ENCODE measurements around the gene PELI2.

The PELI2 gene

DNA sequence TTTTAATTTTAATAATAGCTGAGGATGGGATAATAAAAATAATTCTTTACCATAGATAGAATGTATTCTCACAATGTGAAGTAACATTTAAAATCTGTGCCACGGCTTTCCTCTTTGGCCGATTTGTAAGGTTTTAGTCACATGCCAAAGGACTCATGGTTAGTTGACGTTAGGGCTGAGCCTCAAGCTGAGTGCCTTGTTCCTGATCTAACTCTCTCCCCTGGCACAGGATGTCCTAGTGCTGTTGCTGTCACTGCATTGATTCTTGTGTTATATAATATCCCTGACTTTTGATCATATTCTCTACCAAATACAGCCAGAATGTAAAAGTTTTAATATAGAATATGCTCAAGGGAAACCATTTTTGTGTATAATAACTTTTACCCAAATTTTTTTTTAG is 144.3 kb downstream of the PELI2 start:
- DNase-seq: no peak

DNA sequence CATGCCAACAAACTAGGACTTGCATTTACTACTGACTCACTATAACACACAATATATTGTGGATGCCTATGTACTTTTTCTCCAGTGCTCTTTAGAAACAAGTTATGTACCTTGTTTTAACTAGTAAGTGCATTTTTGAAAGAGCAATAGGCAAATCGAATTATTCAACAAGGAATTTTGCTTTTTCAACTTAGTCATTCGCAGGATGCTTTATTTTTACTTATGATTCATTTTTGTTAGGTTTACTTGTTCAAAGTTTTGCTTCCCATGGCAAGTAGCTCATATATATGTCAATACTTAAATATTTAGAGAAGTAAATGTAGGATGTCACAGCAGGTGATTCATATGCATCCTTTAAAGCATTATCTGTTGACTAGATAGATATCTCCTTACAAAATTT is 149.8 kb downstream of the PELI2 start:
- DNase-seq: no peak

DNA sequence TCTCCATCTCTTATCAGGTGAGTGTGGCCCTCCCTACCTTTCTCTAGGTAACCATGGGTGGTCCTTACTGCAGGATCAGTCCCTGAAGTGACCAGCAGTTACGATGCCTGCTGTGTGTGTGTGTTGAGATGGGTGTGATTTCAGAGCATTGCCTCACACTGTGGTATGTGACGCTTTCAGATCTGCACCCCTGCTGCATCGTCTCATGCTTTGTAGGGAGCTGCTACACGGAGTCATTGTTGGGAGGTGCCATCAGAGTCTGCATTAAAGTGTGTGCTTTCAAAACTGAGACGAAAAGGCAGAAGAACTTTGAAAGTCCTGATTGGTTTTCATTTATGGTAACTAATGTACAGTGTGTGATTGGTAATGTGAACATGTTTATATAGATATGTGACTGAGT is 150.5 kb downstream of the PELI2 start:
- no peak for DNase-seq

DNA sequence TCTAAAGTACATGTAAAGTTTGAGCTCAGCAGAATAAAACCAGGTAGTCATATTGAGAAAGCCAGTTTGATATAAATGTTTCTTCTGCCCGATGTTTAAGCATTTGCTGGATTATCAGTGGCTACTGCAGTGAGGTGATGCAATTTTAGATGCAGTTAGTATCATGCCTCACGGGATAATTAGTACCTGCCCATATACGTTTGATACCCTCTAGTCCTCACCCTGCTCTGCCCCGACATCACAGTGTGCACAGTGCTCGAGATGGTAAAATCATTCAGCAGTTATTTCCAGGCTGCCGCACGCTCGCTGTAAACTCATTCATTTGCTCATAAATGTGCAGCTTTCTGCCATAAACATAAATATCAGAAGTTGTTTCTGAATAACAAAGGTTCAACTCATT is 152.7 kb downstream of the PELI2 start:
- no peak for DNase-seq

DNA sequence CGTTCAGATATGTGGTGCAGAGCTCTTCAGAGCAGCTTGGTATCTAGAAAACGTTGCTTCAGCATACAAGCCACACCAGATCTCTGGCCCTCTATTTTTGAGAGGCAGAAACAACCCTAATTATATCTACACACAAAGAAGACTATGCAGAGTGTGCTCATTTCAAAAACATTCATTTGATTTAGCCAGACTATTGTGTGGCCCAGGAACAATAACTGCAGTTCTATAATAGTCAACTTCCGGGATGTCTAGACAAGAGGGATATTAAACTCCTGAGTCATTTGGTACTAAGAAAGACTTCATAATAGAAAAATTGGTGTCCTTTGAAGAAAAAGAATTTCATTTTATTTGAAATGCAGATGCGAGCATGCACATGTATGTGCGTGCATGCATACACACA is 153.8 kb downstream of the PELI2 start:
- peak; percentile 37 for DNase-seq

DNA sequence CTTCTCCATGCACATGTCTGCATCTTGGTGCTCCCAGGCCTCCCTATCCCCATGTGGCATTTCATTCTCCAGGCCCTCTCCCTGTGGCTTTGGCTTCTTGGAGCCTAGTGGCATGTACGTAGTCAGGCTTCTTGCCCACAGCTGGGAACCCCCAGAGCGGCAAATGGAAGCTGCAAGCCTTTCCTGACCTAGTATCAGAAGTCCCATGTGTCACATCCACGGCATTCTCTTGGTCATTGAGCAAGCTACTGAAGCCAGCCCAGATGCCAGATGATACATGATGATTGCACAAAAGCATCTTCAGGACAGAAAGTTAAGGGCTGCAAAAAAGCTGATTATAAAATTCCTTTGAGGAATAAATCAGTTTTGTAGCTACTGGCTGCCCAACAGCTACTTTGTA is 154.9 kb downstream of the PELI2 start:
- DNase-seq: no peak

DNA sequence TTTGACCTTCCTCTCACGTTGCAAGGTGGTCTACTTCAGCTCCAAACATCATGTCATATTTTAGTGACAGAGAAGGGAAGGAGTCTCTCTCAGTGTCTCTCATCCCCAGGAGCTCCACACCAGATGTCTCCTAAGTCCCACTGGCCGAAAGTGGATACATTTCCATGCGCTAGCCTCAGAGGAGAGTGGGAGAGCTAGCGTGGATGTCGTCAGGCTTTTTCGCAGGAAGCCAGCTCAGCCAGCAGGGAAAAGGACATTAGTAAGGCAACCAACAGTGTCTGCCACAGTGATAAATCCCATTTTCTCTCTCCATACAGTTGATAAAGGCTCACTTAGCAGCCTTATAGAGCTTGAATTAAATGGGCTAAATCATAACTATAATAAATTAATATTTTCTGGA is 155.7 kb downstream of the PELI2 start:
- no peak for DNase-seq

DNA sequence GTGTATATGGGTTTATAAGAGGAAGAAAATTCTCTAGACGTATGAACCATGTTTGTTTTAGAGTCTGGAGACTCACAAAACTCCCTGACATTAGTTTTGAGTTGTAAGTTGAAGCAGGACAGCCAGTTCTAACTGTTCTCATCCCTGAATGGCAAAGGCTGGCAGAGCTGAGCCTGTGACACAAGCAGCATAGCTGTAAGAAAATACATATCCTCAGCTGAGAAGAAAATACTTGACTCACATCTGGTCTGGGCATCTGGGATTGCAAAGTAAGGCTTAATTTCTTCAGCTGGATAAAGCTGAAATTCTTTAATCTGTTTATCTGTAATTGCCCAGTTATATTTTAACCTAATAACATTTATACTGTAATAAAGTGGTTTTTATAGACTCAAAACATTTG is 156.3 kb downstream of the PELI2 start:
- DNase-seq: no peak

DNA sequence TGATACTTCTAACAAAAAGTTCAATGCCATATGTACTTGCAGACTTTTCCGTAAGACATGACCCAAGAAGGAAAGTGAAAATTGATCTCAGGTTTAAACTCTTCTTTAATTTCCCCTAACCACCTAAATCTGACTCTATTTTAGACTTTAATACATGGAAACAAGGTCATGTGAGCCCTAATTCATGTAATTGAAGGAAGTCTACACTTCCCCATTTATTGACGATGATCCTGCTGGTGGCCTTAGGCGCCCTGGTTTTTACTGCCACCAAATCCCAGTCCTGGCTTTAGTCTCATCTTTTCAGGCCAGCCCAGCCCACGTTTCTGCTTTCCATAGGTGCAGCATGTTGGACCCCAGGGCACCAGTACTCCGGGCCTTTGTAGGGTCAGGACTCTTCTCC is 157.9 kb downstream of the PELI2 start:
- no peak for DNase-seq

DNA sequence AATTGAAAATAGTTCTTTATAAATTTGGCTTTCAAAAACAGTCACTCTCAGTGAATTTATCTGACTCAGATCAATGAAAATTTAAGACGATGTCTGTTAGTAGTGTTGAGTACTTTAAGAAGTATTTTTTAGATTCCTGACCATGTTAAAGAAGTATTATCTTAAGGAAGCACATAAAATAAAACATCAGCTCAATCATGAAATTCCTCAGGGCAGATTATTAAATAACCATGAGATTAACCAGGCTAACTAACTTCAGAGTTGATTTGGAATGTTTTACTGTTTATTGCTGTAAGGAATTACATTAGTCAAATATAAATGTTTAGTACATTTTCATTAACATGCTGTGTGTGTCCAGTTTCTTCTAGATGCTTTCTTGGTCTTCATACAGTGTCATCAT is 160.2 kb downstream of the PELI2 start:
- DNase-seq: no peak

DNA sequence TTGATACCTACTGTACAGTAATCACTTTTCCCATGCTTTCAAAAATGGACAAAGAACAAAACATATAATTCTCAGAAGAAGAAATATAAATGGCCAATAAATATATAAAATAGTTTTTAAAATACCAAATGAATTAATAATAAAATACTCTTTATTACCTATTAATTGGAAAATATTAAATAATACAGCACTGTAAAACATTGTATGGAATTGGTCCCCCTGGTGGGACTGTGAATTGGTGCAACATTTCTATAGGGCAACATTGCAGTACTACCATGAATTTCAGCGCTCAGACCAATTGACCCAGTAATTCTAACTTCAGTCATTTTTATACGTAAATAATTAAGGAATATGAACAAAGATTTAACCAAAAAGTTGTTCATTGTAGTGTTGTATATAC is 162.6 kb downstream of the PELI2 start:
- no peak for DNase-seq

DNA sequence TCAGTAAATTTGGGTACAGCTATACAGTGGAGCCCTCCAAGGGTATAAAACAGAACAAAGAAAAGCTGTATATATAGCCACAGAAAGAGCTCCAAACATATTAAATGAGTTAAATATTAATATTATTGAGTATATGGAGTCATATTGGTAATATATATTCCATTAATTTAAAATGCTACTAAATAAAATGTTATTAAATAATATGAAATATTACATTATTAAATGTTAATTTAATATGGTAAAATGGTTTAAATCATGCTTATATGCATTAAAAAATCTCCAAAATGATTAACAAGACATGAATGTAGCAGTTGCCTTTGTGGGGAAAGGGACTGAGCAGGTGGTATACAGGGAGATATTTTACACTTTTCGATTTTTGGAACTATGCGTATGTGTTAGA is 164.0 kb downstream of the PELI2 start:
- no peak for DNase-seq

DNA sequence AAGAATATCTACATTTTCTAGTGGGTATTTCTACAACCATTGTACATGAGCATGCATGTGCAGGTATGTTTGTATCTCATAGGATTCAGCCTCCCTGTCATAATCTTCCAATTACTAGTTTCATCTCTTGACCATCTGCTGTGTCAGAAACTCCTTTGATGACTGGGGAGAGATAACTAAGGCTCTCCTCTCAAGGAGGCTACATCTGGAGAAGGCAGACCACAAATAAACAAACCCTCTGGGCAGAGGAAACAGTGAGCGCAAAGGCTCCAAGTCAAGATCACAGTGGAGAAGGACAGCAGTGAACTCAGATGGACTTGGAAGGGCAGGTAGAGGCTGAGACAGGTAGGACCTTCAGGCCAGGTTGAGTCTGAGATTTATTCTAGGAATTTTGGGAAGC is 166.4 kb downstream of the PELI2 start:
- DNase-seq: no peak

DNA sequence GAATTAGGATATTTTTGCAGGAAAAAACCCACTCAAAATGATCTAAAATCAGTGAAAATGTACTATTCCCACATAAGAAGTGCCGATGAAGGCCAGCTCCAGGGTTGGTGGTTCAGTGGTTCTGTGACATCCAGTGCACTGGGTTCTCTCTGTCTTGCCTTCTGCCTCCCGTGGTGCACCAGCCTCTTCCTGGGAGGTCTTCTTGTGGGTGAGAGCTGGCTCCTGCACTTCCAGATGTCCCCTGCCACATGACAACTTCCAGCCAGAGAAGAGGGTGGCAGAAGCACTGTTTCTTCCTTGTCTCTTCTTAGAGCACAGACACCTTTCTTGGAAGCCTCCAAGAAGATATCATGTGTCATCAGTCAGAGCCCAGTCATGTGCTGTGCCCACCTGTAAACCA is 170.9 kb downstream of the PELI2 start:
- no peak for DNase-seq

DNA sequence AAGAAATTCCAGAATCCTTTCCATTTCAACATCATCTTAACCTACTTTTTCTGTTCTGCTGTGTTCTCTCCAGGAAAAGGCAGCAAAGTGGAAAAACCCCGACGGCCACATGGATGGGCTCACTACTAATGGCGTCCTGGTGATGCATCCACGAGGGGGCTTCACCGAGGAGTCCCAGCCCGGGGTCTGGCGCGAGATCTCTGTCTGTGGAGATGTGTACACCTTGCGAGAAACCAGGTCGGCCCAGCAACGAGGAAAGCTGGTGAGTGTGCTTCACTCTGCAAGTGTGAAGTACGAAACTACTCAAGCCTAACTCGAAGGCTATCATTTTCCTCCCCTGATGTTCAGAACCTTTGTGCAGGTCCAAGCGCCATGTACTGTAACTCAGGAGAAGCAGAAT is 172.0 kb downstream of the PELI2 start:
- no peak for DNase-seq

DNA sequence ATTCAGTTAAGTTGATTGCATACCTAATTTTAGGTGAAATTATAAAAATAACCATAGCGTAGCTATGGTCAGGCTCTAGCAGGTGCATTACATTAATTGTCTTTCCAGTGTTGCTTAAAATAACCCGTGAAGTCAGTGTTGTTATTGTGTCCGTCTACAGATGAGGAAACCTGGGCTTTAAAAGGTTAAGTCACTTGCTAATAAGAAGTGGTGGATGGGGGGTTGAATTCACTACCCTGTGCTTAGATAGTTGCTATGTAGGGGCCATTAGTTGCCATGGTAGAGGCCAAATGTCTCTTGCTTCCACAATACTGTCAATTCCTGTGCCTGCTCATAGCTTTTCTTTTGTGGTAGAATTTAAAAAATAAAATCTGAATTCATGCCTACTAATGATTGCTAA is 174.8 kb downstream of the PELI2 start:
- no peak for DNase-seq

DNA sequence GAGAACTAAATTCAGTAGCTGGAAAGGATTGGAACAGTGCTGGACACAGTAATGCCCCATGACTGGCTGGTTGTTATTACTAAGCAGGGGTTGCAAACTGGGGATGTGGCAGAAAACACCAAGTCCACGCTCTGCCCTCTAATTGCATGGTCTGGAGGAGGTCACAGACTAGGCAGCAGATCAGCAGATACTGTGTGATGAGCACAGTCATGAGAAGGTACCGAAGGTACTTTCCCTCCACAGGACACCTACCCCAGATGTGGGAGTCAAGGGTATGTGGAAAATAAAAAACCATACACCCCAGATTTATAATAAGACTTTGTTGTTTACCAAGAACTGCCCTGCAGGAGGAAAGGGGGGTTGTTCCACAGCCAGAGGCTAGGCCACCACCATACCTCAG is 175.3 kb downstream of the PELI2 start:
- no peak for DNase-seq

DNA sequence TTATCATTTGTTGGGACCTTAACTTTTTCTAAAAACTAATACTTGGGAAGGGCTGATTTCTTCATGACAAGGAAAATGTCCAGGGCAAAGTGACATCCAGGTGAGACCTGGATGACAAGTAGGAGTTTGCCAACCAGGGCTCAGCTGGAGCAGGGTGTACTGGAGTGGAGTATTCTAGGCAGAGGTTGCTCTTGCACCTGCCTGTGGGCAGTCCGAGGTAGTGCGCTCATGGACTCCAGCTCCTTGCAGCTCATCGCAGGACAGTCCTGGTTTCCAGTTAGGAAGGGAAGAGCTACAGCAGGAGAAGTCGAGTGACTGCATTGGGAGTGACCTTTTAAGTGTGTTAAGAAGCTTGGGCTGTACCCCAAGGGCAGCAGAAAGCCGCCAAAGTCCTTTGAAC is 175.9 kb downstream of the PELI2 start:
- no peak for DNase-seq

DNA sequence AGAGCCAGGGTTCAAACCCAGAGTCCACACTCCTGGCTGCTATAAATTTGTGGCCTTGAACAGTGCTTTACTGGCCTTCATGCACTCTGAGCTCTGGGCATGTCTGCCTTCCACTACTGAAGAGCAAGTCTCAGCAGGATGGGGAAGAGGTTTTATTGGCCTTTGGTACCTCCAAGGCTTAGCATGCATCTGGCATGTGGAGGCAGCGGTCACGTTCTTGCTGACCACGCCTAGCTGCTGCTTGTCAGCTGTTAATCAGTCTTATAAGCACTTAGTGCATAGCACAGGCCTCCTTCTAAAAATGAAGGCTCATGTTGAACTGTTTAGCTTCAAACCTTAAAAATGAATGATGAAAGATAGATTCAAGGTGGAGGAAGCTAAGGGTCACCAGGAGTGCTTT is 177.5 kb downstream of the PELI2 start:
- no peak for DNase-seq

DNA sequence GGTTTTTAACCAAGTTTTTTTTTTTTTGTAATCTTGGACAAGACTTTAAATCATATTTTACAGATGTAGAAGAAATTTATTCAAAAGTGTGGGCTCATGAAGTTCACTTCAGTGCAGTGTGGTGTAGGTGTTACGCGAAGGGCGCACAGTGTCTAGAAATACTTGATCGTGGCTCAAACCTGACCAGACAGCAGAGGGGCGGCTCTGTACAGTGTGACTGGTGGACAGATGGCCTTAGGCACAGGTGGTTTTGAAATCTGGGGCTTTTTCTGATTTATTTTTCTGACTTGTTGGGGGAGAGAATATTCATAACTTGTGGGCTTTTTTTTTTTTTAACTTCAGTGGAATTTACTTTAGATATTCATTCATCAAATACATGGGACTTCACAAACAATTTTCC is 179.2 kb downstream of the PELI2 start:
- DNase-seq: no peak

DNA sequence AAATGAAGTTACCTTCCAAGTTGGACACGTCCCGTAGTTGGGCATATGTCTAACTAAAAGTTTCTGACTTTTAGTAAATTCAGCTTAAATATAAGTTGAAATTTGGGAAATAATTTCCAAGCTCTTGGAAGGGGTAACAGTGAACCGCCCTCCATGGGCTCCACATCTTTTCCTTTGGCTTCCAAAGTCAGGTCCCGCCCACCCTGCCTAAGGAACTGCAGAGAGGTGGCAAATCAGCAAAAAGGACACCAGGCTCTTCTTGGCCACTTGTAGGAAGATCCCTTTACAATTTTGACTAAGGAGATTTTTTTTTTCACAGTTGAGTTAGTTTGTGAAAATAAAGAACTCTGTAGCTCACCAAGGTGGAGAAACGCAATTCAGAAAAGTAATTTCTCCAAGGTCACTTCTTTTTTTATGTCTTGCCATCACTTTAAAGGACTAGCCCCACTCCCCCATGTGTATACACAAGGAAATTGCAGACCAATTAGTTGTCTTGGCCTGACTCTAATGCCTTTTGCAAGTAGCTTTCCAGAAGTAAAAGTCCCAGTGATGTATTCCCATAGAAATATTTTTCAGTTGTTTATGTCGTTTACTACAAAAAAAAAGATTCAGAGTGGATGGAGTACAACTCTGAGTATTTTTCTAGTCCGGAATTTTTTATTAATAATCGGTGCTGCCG is 181.2 kb downstream of the PELI2 start:
- DNase-seq: no peak

DNA sequence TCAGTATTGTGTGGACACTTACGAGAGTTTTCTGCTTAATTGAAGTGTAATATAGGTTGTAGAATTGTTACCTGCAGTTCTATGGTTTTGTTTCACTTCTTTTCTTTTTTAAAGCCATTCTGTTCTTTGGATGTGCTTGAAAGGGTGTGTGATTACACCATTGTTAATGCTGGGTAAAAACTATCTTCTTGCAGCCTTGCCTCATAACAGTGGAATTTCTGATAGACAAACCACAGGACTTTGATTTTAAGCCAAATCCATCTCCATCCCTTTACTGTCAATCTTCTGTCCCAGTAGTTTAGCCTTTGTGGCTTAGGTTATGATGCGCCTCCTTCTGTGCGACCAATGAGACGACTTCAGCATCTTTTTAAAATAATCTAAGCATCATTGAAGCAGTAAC is 182.3 kb downstream of the PELI2 start:
- DNase-seq: no peak

DNA sequence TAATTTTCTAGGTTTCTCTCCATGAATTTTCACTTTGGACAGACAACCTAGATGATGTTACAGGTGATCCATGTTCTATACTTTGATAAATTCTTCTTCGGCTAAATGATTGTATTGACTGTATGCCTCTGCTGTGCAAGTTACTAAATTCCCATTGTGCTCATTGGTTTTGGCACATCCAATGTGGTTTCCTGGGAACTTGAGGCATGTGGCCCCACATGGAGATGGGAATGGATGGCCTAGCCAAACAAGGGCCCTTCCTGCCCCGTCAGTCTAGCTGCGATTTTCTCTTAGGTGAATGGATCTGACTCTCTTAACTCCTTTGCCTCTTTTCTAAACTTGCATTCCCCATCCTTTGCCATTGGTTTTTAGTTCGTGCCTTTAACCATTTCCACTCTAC is 186.2 kb downstream of the PELI2 start:
- no peak for DNase-seq

DNA sequence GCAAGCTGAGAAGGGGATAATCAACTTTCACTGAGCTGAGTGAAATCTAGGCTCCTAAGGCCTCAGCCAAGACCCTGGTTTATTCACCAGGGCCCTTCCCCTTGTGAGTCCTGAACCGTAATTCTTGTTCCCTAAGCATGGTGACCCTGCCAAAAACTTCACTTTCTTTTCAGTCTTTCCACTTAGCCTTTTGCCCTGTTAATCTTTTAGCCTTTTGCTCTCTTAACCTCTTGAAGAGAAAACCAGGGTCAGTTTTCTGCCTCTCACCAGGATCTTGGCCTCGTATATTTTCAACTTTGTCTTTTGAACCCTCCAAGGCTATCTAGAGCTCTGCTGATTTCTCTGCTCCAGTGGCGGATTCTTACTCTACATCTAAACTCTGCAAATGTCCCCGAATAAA is 191.0 kb downstream of the PELI2 start:
- DNase-seq: no peak

DNA sequence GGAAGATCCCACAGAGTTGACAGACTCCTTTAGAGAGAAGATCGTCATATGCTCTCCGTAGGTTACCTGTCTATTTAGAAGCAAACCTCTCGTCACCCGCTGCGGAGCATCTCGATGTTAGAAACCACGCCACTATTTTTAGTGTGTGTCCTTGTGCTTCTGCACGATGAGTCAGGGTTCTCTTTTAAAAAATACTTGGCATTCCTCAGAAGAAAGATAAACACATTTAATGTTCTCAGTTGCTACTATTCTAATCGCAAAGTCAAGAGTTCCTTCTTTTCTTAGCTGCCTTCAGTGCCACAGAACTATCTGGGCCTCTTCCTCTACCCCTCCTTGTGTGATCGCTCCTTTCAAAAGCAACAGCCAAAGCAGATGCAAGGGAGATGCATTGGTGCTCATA is 192.4 kb downstream of the PELI2 start:
- DNase-seq: no peak

DNA sequence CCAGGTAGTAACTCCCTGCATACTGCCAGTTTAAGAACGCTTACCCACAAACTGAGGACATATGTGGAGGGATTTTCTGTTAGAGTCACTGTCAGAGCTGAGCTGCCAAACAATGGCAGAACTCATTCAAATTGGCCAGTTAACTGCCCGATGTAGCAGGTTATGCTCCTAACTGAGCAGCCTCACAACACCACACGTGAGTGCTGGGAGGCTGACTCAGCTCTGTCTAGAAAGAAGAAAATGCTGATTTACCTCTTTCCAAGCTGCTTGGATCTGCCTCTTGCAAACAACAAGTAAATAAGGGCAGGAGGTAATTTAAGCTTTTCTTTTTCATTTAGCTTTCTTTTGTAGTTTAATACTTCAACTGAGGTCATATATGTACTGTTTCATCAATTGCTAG is 195.6 kb downstream of the PELI2 start:
- DNase-seq: no peak

Data from NCI-H1436 (cell line).